ENCODE measurements around the gene DENND6B. TPM values are rescaled to one million over a fixed set of nuclear protein-coding genes. Genes with fewer than 3 reads are reported as not detected.

Gene DENND6B
- total and polyA plus RNA-seq, 2 of the 13 experiments (the other 11 are each of a cell fraction or from before 2014, with no cell fraction given), result 0.95 to 3.8 TPM

- TF ChIP-seq POGK (CRISPR knock-in tag; conservative IDR thresholded peaks at IDR 0.05), result peak; percentile 54
- no peak for TF ChIP-seq ZNF792 (CRISPR knock-in tag; IDR thresholded peaks at IDR 0.05)
- no peak for TF ChIP-seq CBX5 (CRISPR knock-in tag; IDR thresholded peaks at IDR 0.05; ENCODE audit: borderline replicate concordance)
- no peak for TF ChIP-seq CC2D1A (CRISPR knock-in tag; IDR thresholded peaks at IDR 0.05)
- TF ChIP-seq NCOA2 (CRISPR knock-in tag; IDR thresholded peaks at IDR 0.05), result no peak
- no peak for TF ChIP-seq ZKSCAN5 (CRISPR knock-in tag; IDR thresholded peaks at IDR 0.05)
- 0 out of 2 replicates have a peak, but pooled peaks have one; percentile 12 for TF ChIP-seq ZNF639 (CRISPR knock-in tag; conservative IDR thresholded peaks at IDR 0.05)
- peak; percentile 89 for TF ChIP-seq PHF8 (CRISPR knock-in tag; IDR thresholded peaks at IDR 0.05)
- peak; percentile 76 for TF ChIP-seq BORCS8-MEF2B (CRISPR knock-in tag; IDR thresholded peaks at IDR 0.05)
- no peak for TF ChIP-seq HOXA9 (CRISPR knock-in tag; IDR thresholded peaks at IDR 0.05; ENCODE audit: borderline replicate concordance)
- peak; percentile 53 for TF ChIP-seq CREB1 (IDR thresholded peaks at IDR 0.05)
- no peak for TF ChIP-seq CREB1 (CRISPR knock-in tag; IDR thresholded peaks at IDR 0.05)
- 0 out of 2 replicates have a peak, but pooled peaks have one; percentile 11 for TF ChIP-seq HINFP (CRISPR knock-in tag; IDR thresholded peaks at IDR 0.05; ENCODE audit: low read depth)
- no peak for TF ChIP-seq ZNF557 (CRISPR knock-in tag; IDR thresholded peaks at IDR 0.05)
- no peak for TF ChIP-seq JUNB (CRISPR knock-in tag; IDR thresholded peaks at IDR 0.05; ENCODE audit: borderline replicate concordance)
- TF ChIP-seq JARID2 (CRISPR knock-in tag; IDR thresholded peaks at IDR 0.05; ENCODE audit: insufficient replicate concordance), result peak; percentile 11
- TF ChIP-seq ZNF136 (CRISPR knock-in tag; IDR thresholded peaks at IDR 0.05; ENCODE audit: low read depth), result no peak
- TF ChIP-seq KAT2B (IDR thresholded peaks at IDR 0.05; ENCODE audit: borderline replicate concordance, low read depth, low read length), result no peak
- 0 out of 2 replicates have a peak, but pooled peaks have one; percentile 46 for TF ChIP-seq ZNF589 (CRISPR knock-in tag; conservative IDR thresholded peaks at IDR 0.05)
- peak; percentile 14 for TF ChIP-seq SRSF1 (optimal IDR thresholded peaks at IDR 0.05; ENCODE audit: low read depth, low read length)
- no peak for TF ChIP-seq SRSF4 (IDR thresholded peaks at IDR 0.05; ENCODE audit: low read depth, low read length, poor library complexity, severe bottlenecking)
- TF ChIP-seq HCFC1 (IDR thresholded peaks at IDR 0.05; ENCODE audit: low read depth, low read length), result peak; percentile 24; the same call in 1 of the 2 replicates
- no peak for TF ChIP-seq FOXO4 (CRISPR knock-in tag; conservative IDR thresholded peaks at IDR 0.05)
- TF ChIP-seq RXRA (CRISPR knock-in tag; IDR thresholded peaks at IDR 0.05), result no peak; the same call in 1 of the 2 replicates
- TF ChIP-seq SRY (CRISPR knock-in tag; IDR thresholded peaks at IDR 0.05), result peak; percentile 79; the same call in 1 of the 2 replicates
Observed at GRCh38 chr22:50326956-50327710, at the start of gene DENND6B (continued).

Measured in HepG2 (cell line).